IMR-90 (cell line): Measurements from ENCODE around the gene IL4R.

ENCODE experiments used
- MAZ ChIP-seq: IDR thresholded peaks from 2 replicates; pipeline ENCODE4 v1.6.1; 2012; ENCODE audit warnings: low read depth, mild to moderate bottlenecking, low read length, improper control_type of control experiment, moderate library complexity, borderline replicate concordance
- TF ChIP-seq, protein P1 (sequence below): conservative IDR thresholded peaks from 2 replicates; pipeline ENCODE4 v1.5.1; 2012; ENCODE audit warnings: mild to moderate bottlenecking, low read depth, low read length, improper control_type of control experiment

DNA sequence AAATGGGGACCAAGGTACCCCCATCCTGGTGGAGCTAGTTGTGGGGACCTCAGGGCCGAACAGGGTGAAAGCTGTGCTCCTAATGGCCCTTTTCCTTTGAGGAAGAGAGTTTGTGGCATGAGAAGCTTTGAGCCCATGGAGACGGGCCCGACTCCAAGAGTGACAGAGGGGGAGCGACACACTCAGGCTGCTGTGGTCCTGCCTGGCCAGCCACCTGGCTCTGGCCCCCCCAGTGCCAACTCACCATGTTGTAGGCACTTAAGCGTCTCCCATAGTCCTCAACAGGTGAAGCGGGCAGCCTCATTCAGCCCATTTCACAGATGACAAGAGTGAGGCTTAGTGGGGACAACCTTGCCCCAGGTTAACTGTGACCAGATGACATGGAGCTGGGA, 89.8 kb downstream of the IL4R start:
- no peak for TF ChIP-seq MAZ
- TF ChIP-seq, protein P1, sequence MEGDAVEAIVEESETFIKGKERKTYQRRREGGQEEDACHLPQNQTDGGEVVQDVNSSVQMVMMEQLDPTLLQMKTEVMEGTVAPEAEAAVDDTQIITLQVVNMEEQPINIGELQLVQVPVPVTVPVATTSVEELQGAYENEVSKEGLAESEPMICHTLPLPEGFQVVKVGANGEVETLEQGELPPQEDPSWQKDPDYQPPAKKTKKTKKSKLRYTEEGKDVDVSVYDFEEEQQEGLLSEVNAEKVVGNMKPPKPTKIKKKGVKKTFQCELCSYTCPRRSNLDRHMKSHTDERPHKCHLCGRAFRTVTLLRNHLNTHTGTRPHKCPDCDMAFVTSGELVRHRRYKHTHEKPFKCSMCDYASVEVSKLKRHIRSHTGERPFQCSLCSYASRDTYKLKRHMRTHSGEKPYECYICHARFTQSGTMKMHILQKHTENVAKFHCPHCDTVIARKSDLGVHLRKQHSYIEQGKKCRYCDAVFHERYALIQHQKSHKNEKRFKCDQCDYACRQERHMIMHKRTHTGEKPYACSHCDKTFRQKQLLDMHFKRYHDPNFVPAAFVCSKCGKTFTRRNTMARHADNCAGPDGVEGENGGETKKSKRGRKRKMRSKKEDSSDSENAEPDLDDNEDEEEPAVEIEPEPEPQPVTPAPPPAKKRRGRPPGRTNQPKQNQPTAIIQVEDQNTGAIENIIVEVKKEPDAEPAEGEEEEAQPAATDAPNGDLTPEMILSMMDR: no peak
